CD4-positive, alpha-beta T cell treated with Interleukin-1 beta for 1 hour (primary cell): ENCODE measurements around the gene PABPN1.
"Not testable (repeated sequence)": the region's sequence is repeated elsewhere in the genome, so short reads cannot be mapped to it uniquely, and the experiment has no call there.

Source experiments
- DNase-seq, 2 donors: peaks; one replicate each; pipeline ENCODE4 v3.0.0-alpha.2; 2020 to 2022

Gene PABPN1

GRCh38 chr14:23320584-23321571, at the start of gene PABPN1:
Gene PABPN1, plus strand, starts transcription at chr14:23321457. Its CDS starts 13 bp downstream, at chr14:23321470.
- DNase-seq: peak; percentile 99

GRCh38 chr14:23275412-23275811, 45.8 kb upstream of the PABPN1 start:
- DNase-seq: no peak

GRCh38 chr14:23277189-23277588, 44.1 kb upstream of the PABPN1 start:
- DNase-seq: no peak

- DNase-seq: not testable (repeated sequence)
Measured at GRCh38 chr14:23277928-23278327, 43.3 kb upstream of the PABPN1 start.

GRCh38 chr14:23281247-23281646, 40.0 kb upstream of the PABPN1 start:
- DNase-seq: no peak

- peak in 1 of 2 donors; percentile 23 for DNase-seq
Measured at GRCh38 chr14:23284654-23285529, 36.4 kb upstream of the PABPN1 start.

- no peak for DNase-seq
Measured at GRCh38 chr14:23285530-23286019, 35.7 kb upstream of the PABPN1 start.

GRCh38 chr14:23286020-23286901, 35.0 kb upstream of the PABPN1 start, which contains the start of gene HOMEZ:
Gene HOMEZ, minus strand, starts transcription at chr14:23286132. Its CDS starts 180 bp downstream, at chr14:23285952.
- DNase-seq: peak; percentile 96

- DNase-seq: no peak
Measured at GRCh38 chr14:23286902-23287479, 34.3 kb upstream of the PABPN1 start.

GRCh38 chr14:23294734-23295561, 26.3 kb upstream of the PABPN1 start:
- DNase-seq: peak; percentile 56 to 73

- no peak for DNase-seq
Measured at GRCh38 chr14:23296012-23296777, 25.1 kb upstream of the PABPN1 start.

- DNase-seq: no peak
Measured at GRCh38 chr14:23297096-23297495, 24.2 kb upstream of the PABPN1 start.

- DNase-seq: no peak
Measured at GRCh38 chr14:23297611-23298277, 23.5 kb upstream of the PABPN1 start.

GRCh38 chr14:23299211-23299957, 21.9 kb upstream of the PABPN1 start:
- DNase-seq: peak; percentile 24 to 46

GRCh38 chr14:23299986-23300686, 21.1 kb upstream of the PABPN1 start:
- DNase-seq: no peak

GRCh38 chr14:23300687-23301223, 20.5 kb upstream of the PABPN1 start:
- no peak for DNase-seq

- peak; percentile 98 for DNase-seq
Measured at GRCh38 chr14:23301288-23301968, 19.8 kb upstream of the PABPN1 start.
